Right lobe of liver (tissue), 4 donors: ENCODE measurements around the gene TRHDE.

Source experiments
- CTCF ChIP-seq, 4 donors: fragments of 200-600 bp in 3 of 4; fragments of 450-650 bp in 1 of 4; IDR thresholded peaks; one replicate each; pipeline versions ENCODE4 v1.5.1 to v1.8.0; 2016 to 2022; ENCODE audit warnings: antibody characterized with exemption in 4 of 4, mild to moderate bottlenecking in 2 of 4
- POLR2A ChIP-seq: fragments of 450-650 bp; IDR thresholded peaks from one replicate; pipeline ENCODE4 v1.6.1; 2017; ENCODE audit warnings: antibody characterized with exemption, mild to moderate bottlenecking
- donor health status: DM: no; HTN: no; CAD: no.
- donor health status: DM: no; HTN: no; CAD: no.
- donor health status: DM: no; HTN: yes; CAD: no.

GRCh38 chr12:72291175-72291574 is 19.0 kb downstream of the TRHDE start:
- TF ChIP-seq CTCF (IDR thresholded peaks at IDR 0.05) (no peak), POLR2A (no peak)
